ENCODE measurements around the gene TOMM20.

TOMM20 gene

DNA sequence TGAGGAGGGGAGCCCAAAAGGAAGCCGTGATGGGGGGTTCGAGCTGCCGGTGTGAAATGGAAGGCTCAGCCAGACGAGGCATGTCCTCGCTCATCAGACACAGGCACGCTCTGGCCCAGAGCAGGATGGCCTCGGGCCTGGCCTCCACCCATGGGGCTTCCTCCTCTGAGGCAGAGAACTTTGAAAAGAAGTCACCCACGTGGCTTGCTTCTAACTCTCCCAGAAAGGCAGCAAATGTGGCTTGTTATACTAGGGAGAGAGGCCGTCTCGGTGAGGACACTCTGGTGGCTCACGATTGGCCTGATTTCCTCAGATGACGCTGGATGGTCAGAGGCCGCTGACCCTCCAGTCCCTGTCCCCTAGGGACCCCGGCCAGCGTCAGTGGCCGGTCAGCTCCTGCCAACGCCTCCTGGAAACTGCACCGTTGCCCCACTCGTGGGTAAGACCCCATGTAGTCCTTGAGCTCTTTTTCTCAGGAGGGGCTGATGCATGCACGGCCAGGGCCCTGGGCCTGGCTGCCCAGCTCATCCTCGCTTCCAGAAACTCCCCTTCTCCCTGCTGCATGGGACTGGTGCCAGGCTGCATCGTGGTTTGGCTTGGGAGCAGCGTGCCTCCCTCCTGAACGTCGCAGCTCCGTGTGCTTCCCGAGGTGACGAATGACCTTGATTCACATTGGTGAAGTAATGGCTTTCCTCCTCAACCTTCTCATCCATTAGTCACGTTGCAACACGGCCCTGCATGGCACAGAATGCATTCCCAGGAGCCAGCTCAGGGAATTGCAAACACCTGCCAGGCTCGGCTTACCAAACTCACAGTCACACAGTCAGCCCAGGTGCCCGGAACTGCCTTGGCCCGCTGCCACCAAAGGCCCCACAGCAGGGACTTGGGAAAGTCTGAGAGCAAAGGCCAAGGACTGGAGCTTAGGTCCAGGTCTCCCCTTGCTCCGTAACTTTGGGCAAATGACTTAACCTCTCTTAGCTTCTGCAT is 58.8 kb downstream of the TOMM20 start:
- Histone ChIP-seq H3K4me1 (ENCODE audit: insufficient read depth, poor library complexity, severe bottlenecking) (peaks cover 57% of the 10 kb centered on the region), H3K27ac (ENCODE audit: poor library complexity, severe bottlenecking) (peak overlapping the region; percentile 94), H3K4me3 (ENCODE audit: severe bottlenecking) (no peak overlapping the region), H3K9me3 (ENCODE audit: severe bottlenecking) (no peaks in the 10 kb centered on the region), H3K27me3 (ENCODE audit: insufficient read depth, poor library complexity, severe bottlenecking) (no peaks in the 10 kb centered on the region), H3K36me3 (ENCODE audit: low read depth) (no peaks in the 10 kb centered on the region)
- DNase-seq (ENCODE audit: low spot score) = peak; percentile 90
- TF ChIP-seq CTCF (IDR thresholded peaks at IDR 0.05; ENCODE audit: poor library complexity, severe bottlenecking) = no peak
- peak; percentile 37 for ATAC-seq (ENCODE audit: low read depth)

- H3K4me1 ChIP-seq (ENCODE audit: insufficient read depth, poor library complexity, severe bottlenecking) = peaks cover 51% of the 10 kb centered on the region
- H3K4me3 ChIP-seq (ENCODE audit: severe bottlenecking) = no peak overlapping the region
- no peaks in the 10 kb centered on the region for H3K36me3 ChIP-seq (ENCODE audit: low read depth)
- DNase-seq (ENCODE audit: low spot score) (no peak), ATAC-seq (ENCODE audit: low read depth) (no peak)
- H3K27me3 ChIP-seq (ENCODE audit: insufficient read depth, poor library complexity, severe bottlenecking) = no peaks in the 10 kb centered on the region
- TF ChIP-seq CTCF (IDR thresholded peaks at IDR 0.05; ENCODE audit: poor library complexity, severe bottlenecking) = no peak
- H3K27ac ChIP-seq (ENCODE audit: poor library complexity, severe bottlenecking) = peak overlapping the region; percentile 94
- no peaks in the 10 kb centered on the region for H3K9me3 ChIP-seq (ENCODE audit: severe bottlenecking)
Measured at GRCh38 chr1:235069176-235069575, 59.5 kb downstream of the TOMM20 start.

- Histone ChIP-seq H3K36me3 (ENCODE audit: low read depth) (no peaks in the 10 kb centered on the region), H3K9me3 (ENCODE audit: severe bottlenecking) (no peaks in the 10 kb centered on the region), H3K27me3 (ENCODE audit: insufficient read depth, poor library complexity, severe bottlenecking) (no peaks in the 10 kb centered on the region), H3K4me3 (ENCODE audit: severe bottlenecking) (no peak overlapping the region), H3K27ac (ENCODE audit: poor library complexity, severe bottlenecking) (peak overlapping the region; percentile 94), H3K4me1 (ENCODE audit: insufficient read depth, poor library complexity, severe bottlenecking) (peaks cover 43% of the 10 kb centered on the region)
- ATAC-seq (ENCODE audit: low read depth) (peak; percentile 69), DNase-seq (ENCODE audit: low spot score) (peak; percentile 88)
- no peak for TF ChIP-seq CTCF (IDR thresholded peaks at IDR 0.05; ENCODE audit: poor library complexity, severe bottlenecking)
Measured at GRCh38 chr1:235068158-235069121, 60.2 kb downstream of the TOMM20 start.

DNA sequence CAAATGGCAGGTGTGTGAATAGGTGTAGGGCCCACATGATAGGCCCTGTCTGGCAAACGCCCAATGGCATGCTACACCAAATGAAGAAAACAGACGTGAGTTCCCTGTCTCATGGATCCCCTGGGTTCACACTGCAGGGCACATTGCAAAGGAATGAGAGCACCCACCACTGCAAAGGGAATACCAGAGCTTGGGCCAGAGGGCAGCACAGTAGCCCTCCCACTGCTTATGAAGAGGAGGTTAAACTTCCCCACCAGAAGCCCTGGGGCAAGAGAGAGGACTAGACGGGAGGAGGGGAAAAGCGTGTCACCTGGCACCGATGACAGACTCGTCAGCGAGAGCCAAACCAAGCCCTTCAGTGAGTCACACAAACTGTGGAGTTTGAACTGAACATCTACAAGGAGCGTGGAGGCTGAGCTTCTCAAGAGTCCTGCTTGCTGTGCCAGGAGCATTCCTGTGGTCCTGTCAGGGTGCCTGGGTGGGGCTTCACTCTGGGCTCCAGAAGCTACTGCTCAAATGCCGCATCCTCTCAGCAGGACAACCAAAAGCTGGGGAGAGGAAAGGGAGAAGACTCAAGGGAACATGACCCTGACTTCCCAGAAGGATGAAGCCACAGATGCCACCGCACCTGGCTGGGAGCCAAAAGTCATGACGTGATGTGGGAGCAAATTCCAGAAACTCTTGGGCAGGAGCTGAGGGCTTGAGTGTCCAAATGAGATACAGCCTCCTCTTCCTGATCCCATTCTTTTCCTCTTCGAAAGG is 61.1 kb downstream of the TOMM20 start:
- Histone ChIP-seq H3K4me3 (ENCODE audit: severe bottlenecking) (no peak overlapping the region), H3K9me3 (ENCODE audit: severe bottlenecking) (no peaks in the 10 kb centered on the region), H3K36me3 (ENCODE audit: low read depth) (no peaks in the 10 kb centered on the region), H3K27me3 (ENCODE audit: insufficient read depth, poor library complexity, severe bottlenecking) (no peaks in the 10 kb centered on the region), H3K4me1 (ENCODE audit: insufficient read depth, poor library complexity, severe bottlenecking) (peaks cover 46% of the 10 kb centered on the region), H3K27ac (ENCODE audit: poor library complexity, severe bottlenecking) (peak overlapping the region; percentile 94)
- no peak for TF ChIP-seq CTCF (IDR thresholded peaks at IDR 0.05; ENCODE audit: poor library complexity, severe bottlenecking)
- DNase-seq (ENCODE audit: low spot score) (peak; percentile 94), ATAC-seq (ENCODE audit: low read depth) (peak; percentile 87)

Measured in RWPE2 (cell line).